H4 (cell line): ENCODE data around the gene TMEM214. TPM values are rescaled to one million over a fixed set of nuclear protein-coding genes. Genes with fewer than 3 reads are reported as not detected.

Experiments used
- DNase-seq: peaks from one replicate; pipeline ENCODE4 v3.0.0-alpha.2; 2015; ENCODE audit warnings: low spot score
- total RNA-seq: library from RNA; depleted of rRNA; stranded (reverse); fragments of >200 nt; shearing (Covaris generic); gene quantifications from 2 replicates; pipeline ENCODE4 v1.2.3, GENCODE V29; 2014

TMEM214 gene
- total RNA-seq, 1 experiment from 2014 or later = 34.6 TPM

- no peak for DNase-seq
Observed at GRCh38 chr2:27039426-27039825, 6.7 kb downstream of the TMEM214 start.

- DNase-seq = no peak
Observed at GRCh38 chr2:27039871-27040270, 7.1 kb downstream of the TMEM214 start.

DNA sequence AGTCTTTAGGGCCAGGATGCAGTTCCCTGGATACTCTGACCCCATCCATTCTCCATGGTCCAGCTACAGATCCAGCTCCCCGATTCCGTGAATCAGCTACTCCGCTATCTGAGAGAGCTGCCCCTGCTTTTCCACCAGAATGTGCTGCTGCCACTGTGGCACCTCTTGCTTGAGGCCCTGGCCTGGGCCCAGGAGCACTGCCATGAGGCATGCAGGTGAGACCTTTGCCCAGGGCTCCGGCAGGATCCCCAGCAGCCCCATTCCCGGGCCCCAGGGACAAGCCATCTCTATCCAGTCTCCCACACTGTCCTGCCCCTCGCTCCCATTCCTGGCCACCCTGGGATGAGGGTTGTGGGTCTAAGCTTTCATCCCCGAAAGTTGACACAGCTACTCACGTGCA lies 7.5 kb downstream of the TMEM214 start:
- DNase-seq = no peak

GRCh38 chr2:27041752-27042151 lies 9.0 kb downstream of the TMEM214 start:
- DNase-seq = no peak

- no peak for DNase-seq
Observed at GRCh38 chr2:27042159-27042661, 9.4 kb downstream of the TMEM214 start.

- no peak for DNase-seq
Observed at GRCh38 chr2:27042985-27043634, 10.3 kb downstream of the TMEM214 start.

DNA sequence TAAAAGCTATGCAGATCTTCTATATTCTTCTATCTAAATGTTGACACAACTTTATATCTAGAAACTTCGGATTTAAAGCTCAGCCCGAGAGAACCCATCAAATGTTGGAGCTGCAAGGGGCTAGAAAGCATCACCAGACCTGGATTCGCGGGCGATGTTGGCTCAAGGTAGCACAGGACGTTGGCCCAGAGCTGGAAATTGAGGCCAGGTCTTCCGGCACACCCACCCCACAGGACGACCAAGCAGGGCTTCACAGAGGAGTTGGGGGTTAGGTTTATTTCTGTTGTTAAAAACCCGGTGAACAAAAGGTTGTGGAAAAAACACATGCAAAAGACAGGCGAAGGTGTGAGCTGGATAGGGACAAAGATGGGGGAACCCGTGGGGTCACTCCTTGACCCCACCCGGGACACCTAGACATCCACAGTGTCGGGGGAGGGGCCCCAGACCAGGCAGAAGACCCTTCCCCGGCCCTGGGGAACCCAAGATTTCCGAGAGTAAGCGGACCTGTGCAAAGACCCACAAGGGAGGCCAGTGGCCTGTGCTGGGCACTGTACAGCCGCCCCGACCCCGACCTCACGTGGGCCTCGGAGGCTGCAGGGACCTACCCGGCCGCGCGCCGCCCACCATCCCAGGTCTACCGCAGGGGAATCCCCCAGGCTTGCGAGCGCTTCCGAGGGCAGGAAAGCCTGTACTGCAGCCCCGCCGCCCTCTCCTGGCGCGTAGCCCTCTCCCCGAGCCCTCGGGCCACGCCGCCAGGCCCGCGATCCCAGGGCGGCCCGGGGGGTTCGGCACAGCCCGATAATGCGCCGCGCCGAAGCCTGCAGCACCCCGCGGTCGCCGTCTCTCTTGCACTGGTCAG lies 16.9 kb downstream of the TMEM214 start:
- DNase-seq = no peak

DNA sequence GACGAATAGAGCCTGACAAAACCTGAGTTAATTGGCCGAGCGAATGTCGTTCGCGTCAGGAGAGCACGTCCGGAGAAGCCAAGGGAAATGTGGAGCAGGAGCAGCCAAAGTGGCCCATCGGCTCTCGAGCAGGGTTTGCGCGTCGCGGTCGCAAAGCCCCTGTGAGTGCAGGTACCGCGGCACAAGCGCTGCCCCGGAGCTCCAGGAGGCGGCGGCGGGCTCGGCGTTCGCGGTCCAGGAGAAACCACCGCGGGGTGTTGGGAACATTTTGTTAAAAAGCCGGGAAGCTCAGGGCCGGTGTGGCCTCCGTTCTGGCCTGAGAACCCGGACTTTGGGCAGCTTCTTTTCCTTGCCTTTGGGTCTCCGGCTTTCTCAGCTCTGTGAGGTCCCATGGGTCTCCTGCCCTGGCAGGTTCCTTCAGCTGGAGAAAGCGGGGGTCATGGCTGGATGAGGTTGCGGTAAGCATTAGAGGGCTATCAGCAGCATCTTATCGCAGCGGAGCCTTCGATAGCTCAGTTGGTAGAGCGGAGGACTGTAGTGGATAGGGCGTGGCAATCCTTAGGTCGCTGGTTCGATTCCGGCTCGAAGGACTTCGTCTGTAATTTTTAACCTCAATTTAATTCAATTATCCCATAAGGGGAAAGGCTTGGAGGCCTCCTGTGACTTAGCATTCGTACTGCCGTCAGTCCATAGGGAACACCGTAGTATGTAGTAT lies 17.7 kb downstream of the TMEM214 start:
- DNase-seq = peak; percentile 90

GRCh38 chr2:27050996-27051901 lies 18.5 kb downstream of the TMEM214 start, which contains the start of gene AGBL5:
AGBL5 (plus strand) TSS chr2:27051668; CDS start chr2:27052959, 1,291 bp downstream.
- peak; percentile 88 for DNase-seq

- DNase-seq = no peak
Observed at GRCh38 chr2:27051902-27052645, 19.3 kb downstream of the TMEM214 start.

DNA sequence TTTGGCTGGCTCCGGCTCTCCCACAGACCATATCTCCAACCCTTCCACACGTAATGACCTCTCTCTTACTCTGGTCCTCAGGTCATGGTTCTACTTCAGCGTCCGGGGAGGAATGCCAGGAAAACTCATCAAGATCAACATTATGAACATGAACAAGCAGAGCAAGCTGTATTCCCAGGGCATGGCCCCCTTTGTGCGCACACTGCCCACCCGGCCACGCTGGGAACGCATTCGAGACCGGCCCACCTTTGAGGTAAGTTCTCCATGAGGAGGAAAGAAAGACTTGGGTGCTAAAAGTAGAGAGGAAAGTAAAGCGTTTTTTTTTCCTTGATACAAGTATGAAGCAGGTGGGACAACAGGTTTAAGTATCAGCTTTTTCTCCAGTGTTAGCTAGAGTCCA lies 20.6 kb downstream of the TMEM214 start:
- no peak for DNase-seq

GRCh38 chr2:27053776-27054175 lies 21.0 kb downstream of the TMEM214 start:
- no peak for DNase-seq

- DNase-seq = no peak
Observed at GRCh38 chr2:27054721-27055120, 22.0 kb downstream of the TMEM214 start.

DNA sequence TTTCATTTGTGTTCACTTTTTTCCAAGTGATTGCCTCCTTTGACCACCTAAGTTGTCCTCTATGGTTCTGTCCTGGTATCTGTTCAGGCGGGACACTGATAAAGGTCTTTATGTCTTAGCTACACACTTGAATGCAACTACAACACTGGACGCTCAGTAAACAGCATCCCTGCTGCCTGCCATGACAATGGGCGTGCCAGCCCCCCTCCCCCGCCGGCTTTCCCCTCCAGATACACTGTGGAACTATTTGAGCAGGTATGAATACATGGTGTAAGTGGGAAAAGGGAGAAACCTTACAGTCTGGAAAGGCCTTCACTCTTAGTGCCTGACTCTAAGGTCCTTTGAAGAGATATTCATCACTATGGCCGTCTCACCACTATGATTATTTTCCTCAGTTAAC lies 24.4 kb downstream of the TMEM214 start:
- no peak for DNase-seq

- no peak for DNase-seq
Observed at GRCh38 chr2:27058210-27058609, 25.4 kb downstream of the TMEM214 start.

- no peak for DNase-seq
Observed at GRCh38 chr2:27059141-27059820, 26.5 kb downstream of the TMEM214 start.

DNA sequence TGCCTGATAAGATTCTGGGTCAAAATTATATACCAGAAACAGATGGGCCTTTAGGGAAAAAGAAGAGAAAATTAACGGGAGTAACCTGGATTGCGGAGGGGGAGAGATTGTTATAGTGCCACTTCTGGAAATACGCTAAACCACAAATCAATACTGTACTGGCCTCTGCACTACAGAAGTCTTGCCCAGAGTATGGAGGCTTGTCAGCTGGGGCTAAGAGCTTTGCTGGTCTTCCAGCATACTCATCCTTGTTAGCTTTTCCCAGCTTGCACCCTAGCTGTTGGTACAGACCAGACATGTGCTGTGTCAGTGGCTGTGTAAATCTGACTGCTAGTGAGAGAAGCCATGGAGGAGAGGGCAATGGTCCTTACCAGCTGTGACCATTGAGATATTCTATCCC lies 27.6 kb downstream of the TMEM214 start:
- no peak for DNase-seq

DNA sequence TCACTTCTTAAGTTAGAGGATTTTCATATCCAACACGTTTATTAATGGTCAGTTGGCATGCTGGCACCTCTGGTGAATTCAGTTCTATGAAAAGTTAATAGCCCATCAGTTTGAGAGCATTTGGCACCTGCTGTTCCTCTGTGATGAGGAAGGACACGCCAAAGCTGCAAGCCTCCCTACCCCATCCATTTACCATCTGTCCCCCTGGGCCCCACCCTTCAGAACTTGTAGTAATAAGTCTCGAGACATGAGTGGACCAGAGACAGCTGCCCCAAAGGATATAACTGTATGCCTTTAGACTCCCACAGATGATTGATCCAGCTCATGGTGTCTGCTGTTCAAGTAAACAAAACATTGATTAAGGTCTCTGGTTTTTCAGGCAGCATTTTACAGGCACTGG lies 32.4 kb downstream of the TMEM214 start:
- DNase-seq = no peak

DNA sequence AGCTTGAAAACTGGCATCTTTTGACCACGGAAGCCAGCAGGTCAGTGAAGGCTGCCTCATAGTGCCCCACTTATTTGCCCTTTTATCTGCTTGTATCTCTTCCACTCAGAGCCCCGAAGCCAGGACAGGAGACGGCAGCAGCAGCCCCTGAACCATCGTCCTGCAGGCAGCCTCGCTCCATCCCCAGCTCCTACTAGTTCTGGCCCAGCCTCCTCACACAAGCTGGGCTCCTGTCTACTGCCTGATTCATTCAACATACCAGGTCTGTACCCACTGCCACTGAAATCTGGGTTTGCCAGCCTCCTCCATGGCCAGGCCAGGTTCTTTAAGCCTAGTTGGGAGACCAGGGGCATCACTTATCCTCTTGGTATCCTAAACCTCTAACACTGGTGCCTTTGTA lies 34.6 kb downstream of the TMEM214 start:
- DNase-seq = no peak

DNA sequence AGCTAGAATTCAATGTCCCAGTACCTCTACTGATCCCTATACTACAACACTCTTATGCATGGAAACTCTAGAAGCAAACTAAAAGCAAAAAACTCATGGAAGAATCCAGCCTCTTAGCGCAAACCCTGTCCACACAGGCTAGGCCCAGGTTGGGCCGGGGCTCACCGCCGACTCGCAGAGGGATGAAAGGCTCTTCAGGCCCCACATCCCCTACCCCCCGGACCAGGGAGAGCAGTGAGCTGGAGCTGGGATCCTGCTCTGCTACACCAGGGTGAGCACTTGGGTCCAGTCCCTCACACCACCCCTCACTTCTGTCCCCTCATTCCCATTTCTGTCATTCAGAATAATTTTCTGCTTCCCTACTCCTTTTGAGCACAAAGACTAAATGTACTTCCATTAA lies 36.7 kb downstream of the TMEM214 start:
- DNase-seq = no peak
